Measurements from ENCODE around the gene ARRDC5. TPM values are rescaled to one million over a fixed set of nuclear protein-coding genes. Genes with fewer than 3 reads are reported as not detected.

The ARRDC5 gene
- total RNA-seq, 2 experiments from 2014 or later = not detected

- no peaks in the 10 kb centered on the region for H3K9me3 Mint-ChIP-seq (ENCODE audit: low read depth)
- no peak for ATAC-seq
- H3K4me3 Mint-ChIP-seq = no peak overlapping the region
- CTCF ChIA-PET = no interaction called here
- no peak for DNase-seq
- no peaks in the 10 kb centered on the region for H3K27me3 Mint-ChIP-seq
- POLR2A ChIA-PET = interaction anchor here (0.5 kb wide), 1 partner anchor 29 kb away, joined by 3 read pairs; no protein-coding TSS in a partner anchor
- H3K27ac Mint-ChIP-seq = no peak overlapping the region
- intact Hi-C loops (cut with DNase I, micrococcal nuclease) = no loop called here
- peaks cover 3% of the 10 kb centered on the region for H3K4me1 Mint-ChIP-seq
- peaks cover 51% of the 10 kb centered on the region for H3K36me3 Mint-ChIP-seq (ENCODE audit: low read depth)
Measured at GRCh38 chr19:4923276-4923747, 20.6 kb upstream of the ARRDC5 start.

- no peaks in the 10 kb centered on the region for H3K9me3 Mint-ChIP-seq (ENCODE audit: low read depth)
- ChIA-PET CTCF (no interaction called here), POLR2A (interaction anchor here (0.5 kb wide), 2 partner anchors 28 to 882 kb away, joined by 3 to 6 read pairs; no protein-coding TSS in a partner anchor)
- H3K27me3 Mint-ChIP-seq = no peaks in the 10 kb centered on the region
- intact Hi-C loops (cut with DNase I, micrococcal nuclease) = no loop called here
- H3K27ac Mint-ChIP-seq = no peak overlapping the region
- no peak overlapping the region for H3K4me3 Mint-ChIP-seq
- H3K36me3 Mint-ChIP-seq (ENCODE audit: low read depth) = peaks cover 55% of the 10 kb centered on the region
- no peak for DNase-seq
- H3K4me1 Mint-ChIP-seq = peaks cover 4% of the 10 kb centered on the region
- ATAC-seq = no peak
Measured at GRCh38 chr19:4922530-4923275, 20.0 kb upstream of the ARRDC5 start.

GRCh38 chr19:4916292-4917082 lies 13.8 kb upstream of the ARRDC5 start:
- H3K27ac Mint-ChIP-seq = peak overlapping the region; percentile 92
- no peaks in the 10 kb centered on the region for H3K9me3 Mint-ChIP-seq (ENCODE audit: low read depth)
- DNase-seq (peak; percentile 62), ATAC-seq (no peak)
- H3K27me3 Mint-ChIP-seq = no peaks in the 10 kb centered on the region
- ChIA-PET CTCF (interaction anchor here (0.6 to 1.9 kb wide), 7 partner anchors 15 to 824 kb away, joined by 3 to 5 read pairs (median 4); partner anchors contain the start of genes FEM1A and PLIN3), POLR2A (interaction anchor here (0.5 to 0.7 kb wide), 6 partner anchors 21 to 800 kb away, joined by 3 to 8 read pairs (median 4); no protein-coding TSS in a partner anchor)
- intact Hi-C loops (cut with DNase I, micrococcal nuclease) = loop anchor here in 1 of 2 experiments (10.0 kb wide), 1 partner anchor 512 kb away; the partner anchor contains the start of genes CHAF1A and SH3GL1
- peak overlapping the region; percentile 80 for H3K4me3 Mint-ChIP-seq
- peaks cover 76% of the 10 kb centered on the region for H3K36me3 Mint-ChIP-seq (ENCODE audit: low read depth)
- peaks cover 57% of the 10 kb centered on the region for H3K4me1 Mint-ChIP-seq

- Mint-ChIP-seq H3K4me1 (peaks cover 58% of the 10 kb centered on the region), H3K4me3 (peak overlapping the region; percentile 80), H3K9me3 (ENCODE audit: low read depth) (no peaks in the 10 kb centered on the region), H3K27me3 (no peaks in the 10 kb centered on the region), H3K27ac (peak overlapping the region; percentile 92), H3K36me3 (ENCODE audit: low read depth) (peaks cover 76% of the 10 kb centered on the region)
- intact Hi-C loops (cut with DNase I, micrococcal nuclease) = loop anchor here in 1 of 2 experiments (5.0 to 10.0 kb wide), 3 partner anchors 278 to 510 kb away; partner anchors contain the start of genes CHAF1A, HDGFL2, SH3GL1 and TNFAIP8L1
- ATAC-seq (peak; percentile 59), DNase-seq (peak; percentile 86)
- POLR2A ChIA-PET = interaction anchor here (1.0 to 2.6 kb wide), 2 partner anchors 13 to 54 kb away, joined by 5 to 9 read pairs; partner anchors contain the start of gene KDM4B
- CTCF ChIA-PET = interaction anchor here (1.7 to 4.9 kb wide), 3 partner anchors 22 to 123 kb away, joined by 3 to 44 read pairs (median 5); partner anchors contain the start of gene FEM1A
Measured at GRCh38 chr19:4914736-4915501, 12.2 kb upstream of the ARRDC5 start.

GRCh38 chr19:4913996-4914735 lies 11.5 kb upstream of the ARRDC5 start:
- ATAC-seq (no peak), DNase-seq (peak; percentile 45)
- Mint-ChIP-seq H3K9me3 (ENCODE audit: low read depth) (no peaks in the 10 kb centered on the region), H3K4me1 (peaks cover 58% of the 10 kb centered on the region), H3K36me3 (ENCODE audit: low read depth) (peaks cover 72% of the 10 kb centered on the region), H3K27me3 (no peaks in the 10 kb centered on the region), H3K4me3 (peak overlapping the region; percentile 80), H3K27ac (peak overlapping the region; percentile 86)
- ChIA-PET POLR2A (interaction anchor here (0.6 to 2.6 kb wide), 4 partner anchors 14 to 805 kb away, joined by 3 to 11 read pairs (median 7); partner anchors contain the start of gene KDM4B), CTCF (interaction anchor here (0.7 to 4.9 kb wide), 4 partner anchors 19 to 104 kb away, joined by 3 to 44 read pairs (median 4); no protein-coding TSS in a partner anchor)
- intact Hi-C loops (cut with DNase I, micrococcal nuclease) = loop anchor here in 1 of 2 experiments (5.0 to 10.0 kb wide), 3 partner anchors 277 to 509 kb away; partner anchors contain the start of genes CHAF1A, HDGFL2, SH3GL1 and TNFAIP8L1

- peak; percentile 88 for DNase-seq
- H3K27ac Mint-ChIP-seq = peak overlapping the region; percentile 90
- H3K27me3 Mint-ChIP-seq = no peaks in the 10 kb centered on the region
- peak overlapping the region; percentile 83 for H3K4me3 Mint-ChIP-seq
- ChIA-PET CTCF (interaction anchor here (0.7 to 4.9 kb wide), 13 partner anchors 9 to 121 kb away, joined by 3 to 52 read pairs (median 5); partner anchors contain the start of genes ARRDC5, FEM1A and PLIN3), POLR2A (interaction anchor here (0.6 to 1.3 kb wide), 7 partner anchors 15 to 102 kb away, joined by 3 to 6 read pairs (median 3); partner anchors contain the start of gene PLIN3)
- H3K9me3 Mint-ChIP-seq (ENCODE audit: low read depth) = no peaks in the 10 kb centered on the region
- ATAC-seq = peak; percentile 52
- intact Hi-C loops (cut with DNase I, micrococcal nuclease) = loop anchor here (1.0 to 10.0 kb wide), 7 partner anchors 40 to 507 kb away; partner anchors contain the start of genes CHAF1A (in 1 of the 2), HDGFL2 (in 1 of the 2), KDM4B (in 1 of the 2) and SH3GL1 (in 1 of the 2)
- H3K36me3 Mint-ChIP-seq (ENCODE audit: low read depth) = peaks cover 61% of the 10 kb centered on the region
- peaks cover 60% of the 10 kb centered on the region for H3K4me1 Mint-ChIP-seq
Measured at GRCh38 chr19:4911786-4912672, 9.3 kb upstream of the ARRDC5 start.

- ChIA-PET CTCF (interaction anchor here (0.7 to 4.9 kb wide), 8 partner anchors 11 to 119 kb away, joined by 3 to 52 read pairs (median 5); partner anchors contain the start of gene PLIN3), POLR2A (interaction anchor here (0.6 to 1.3 kb wide), 5 partner anchors 16 to 47 kb away, joined by 3 to 6 read pairs (median 4); partner anchors contain the start of gene PLIN3)
- Mint-ChIP-seq H3K27me3 (no peaks in the 10 kb centered on the region), H3K4me1 (peaks cover 54% of the 10 kb centered on the region), H3K4me3 (peak overlapping the region; percentile 83), H3K27ac (peak overlapping the region; percentile 90), H3K36me3 (ENCODE audit: low read depth) (peaks cover 56% of the 10 kb centered on the region), H3K9me3 (ENCODE audit: low read depth) (no peaks in the 10 kb centered on the region)
- DNase-seq (no peak), ATAC-seq (no peak)
- intact Hi-C loops (cut with DNase I, micrococcal nuclease) = loop anchor here (1.0 to 10.0 kb wide), 7 partner anchors 39 to 507 kb away; partner anchors contain the start of genes CHAF1A (in 1 of the 2), HDGFL2 (in 1 of the 2), KDM4B (in 1 of the 2) and SH3GL1 (in 1 of the 2)
Measured at GRCh38 chr19:4911314-4911713, 8.6 kb upstream of the ARRDC5 start.

- Mint-ChIP-seq H3K27me3 (no peaks in the 10 kb centered on the region), H3K9me3 (ENCODE audit: low read depth) (no peaks in the 10 kb centered on the region), H3K4me1 (peaks cover 49% of the 10 kb centered on the region), H3K4me3 (peak overlapping the region; percentile 83), H3K36me3 (ENCODE audit: low read depth) (peaks cover 50% of the 10 kb centered on the region), H3K27ac (peak overlapping the region; percentile 90)
- ATAC-seq = no peak
- DNase-seq = peak; percentile 46
- ChIA-PET POLR2A (interaction anchor here (0.6 to 1.3 kb wide), 5 partner anchors 16 to 46 kb away, joined by 3 to 6 read pairs (median 4); partner anchors contain the start of gene PLIN3), CTCF (interaction anchor here (1.0 to 4.9 kb wide), 6 partner anchors 36 to 119 kb away, joined by 3 to 52 read pairs (median 8); partner anchors contain the start of gene PLIN3)
- intact Hi-C loops (cut with DNase I, micrococcal nuclease) = loop anchor here (1.0 to 10.0 kb wide), 12 partner anchors 38 to 713 kb away; partner anchors contain the start of genes CHAF1A (in 1 of the 2), HDGFL2 (in 1 of the 2), KDM4B (in 1 of the 2) and MYDGF (in 1 of the 2)
Measured at GRCh38 chr19:4910594-4911281, 8.0 kb upstream of the ARRDC5 start.
